Testis (tissue), 3 donors: ENCODE measurements around the gene SLC25A39. TPM values are rescaled to one million over a fixed set of nuclear protein-coding genes. Genes with fewer than 3 reads are reported as not detected.
A peak's percentile ranks its signal among the peaks of the same experiment; 100 is the strongest.

ENCODE experiments used
- DNase-seq: peaks from one replicate; pipeline ENCODE4 v3.0.0-alpha.2; 2019
- H3K27ac ChIP-seq, 2 donors: fragments of 200-600 bp; sonication (generic); one replicate each; pipeline ENCODE4 v1.5.1; 2019
- H3K27me3 ChIP-seq: fragments of 200-600 bp; sonication (generic); one replicate; pipeline ENCODE4 v1.5.1; 2019
- H3K36me3 ChIP-seq: fragments of 200-600 bp; sonication (generic); one replicate; pipeline ENCODE4 v1.5.1; 2017; ENCODE audit warnings: low read depth; ENCODE audit errors: missing control alignments
- H3K4me1 ChIP-seq: fragments of 200-600 bp; sonication (generic); one replicate; pipeline ENCODE4 v1.5.1; 2019
- H3K4me3 ChIP-seq, 2 donors: fragments of 200-600 bp; sonication (generic); one replicate each; pipeline ENCODE4 v1.5.1; 2017 to 2019
- H3K9me3 ChIP-seq: fragments of 200-600 bp; sonication (generic); one replicate; pipeline ENCODE4 v1.5.1; 2017
- POLR2A ChIP-seq: fragments of 450-650 bp; IDR thresholded peaks from one replicate; pipeline ENCODE4 v1.6.1; 2017; ENCODE audit warnings: antibody characterized with exemption, mild to moderate bottlenecking, moderate library complexity
- WGBS, 2 donors: methylation state at CpG; one replicate each; pipeline ENCODE4 v1.1.5; 2018; 5-methylcytosine and 5-hydroxymethylcytosine counted together
- intact Hi-C: fragments of 100-400 bp; cut with DNase I; formaldehyde crosslinking; loops from one replicate; pipeline ENCODE4 v1.15.1; 2023; ENCODE audit warnings: low total_unique reads
- polyA plus RNA-seq: library from polyadenylated mRNA; stranded (reverse); fragments of 350-450 nt; fragmentation: Illumina TruSeq; extraction: RNeasy Lipid Tissue Mini Kit (QIAGEN cat#74804); gene quantifications from one replicate; pipeline ENCODE4 v1.2.3, GENCODE V29; 2014; ENCODE audit warnings: low read depth, low replicate concordance; ENCODE audit not compliant: insufficient read depth
- total RNA-seq, 2 donors: library from RNA; depleted of rRNA; stranded (reverse); fragments of >200 nt; gene quantifications; one replicate each; pipeline ENCODE4 v1.2.3, GENCODE V29; 2016
- TF ChIP-seq, protein P1 (sequence below), 3 experiments: fragments of 450-650 bp in 2 of 3; fragments of 200-600 bp in 1 of 3; sonication (generic) in 1 of 3; IDR thresholded peaks; one replicate each; pipeline ENCODE4 v1.5.1; 2016 to 2019; ENCODE audit warnings: antibody characterized with exemption in 3 of 3, mild to moderate bottlenecking in 2 of 3, moderate library complexity in 1 of 3

SLC25A39 gene
- total and polyA plus RNA-seq, 3 donors from 2014 or later, result 131 to 176 (median 141) TPM

DNA sequence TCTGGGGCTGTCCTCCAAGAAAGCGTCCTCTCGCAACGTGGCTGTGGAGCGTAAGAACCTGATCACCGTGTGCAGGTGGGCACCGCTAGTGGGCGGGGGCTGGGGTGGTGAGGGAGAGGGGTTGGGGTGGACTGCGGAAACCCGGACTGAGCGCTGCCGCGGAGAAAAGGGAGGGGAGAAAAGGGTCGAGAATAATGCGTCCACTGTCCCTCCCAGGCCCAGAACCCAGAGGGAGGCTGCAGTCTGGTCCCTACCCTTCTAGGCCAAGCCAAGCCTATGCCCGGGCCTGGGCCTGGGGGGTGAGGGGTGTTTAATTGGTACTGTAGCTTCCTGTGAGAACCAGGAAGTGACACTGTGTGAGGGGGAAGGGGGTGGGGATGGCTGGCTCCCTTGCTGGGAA lies 15.8 kb downstream of the SLC25A39 start:
- TF ChIP-seq, protein P1, sequence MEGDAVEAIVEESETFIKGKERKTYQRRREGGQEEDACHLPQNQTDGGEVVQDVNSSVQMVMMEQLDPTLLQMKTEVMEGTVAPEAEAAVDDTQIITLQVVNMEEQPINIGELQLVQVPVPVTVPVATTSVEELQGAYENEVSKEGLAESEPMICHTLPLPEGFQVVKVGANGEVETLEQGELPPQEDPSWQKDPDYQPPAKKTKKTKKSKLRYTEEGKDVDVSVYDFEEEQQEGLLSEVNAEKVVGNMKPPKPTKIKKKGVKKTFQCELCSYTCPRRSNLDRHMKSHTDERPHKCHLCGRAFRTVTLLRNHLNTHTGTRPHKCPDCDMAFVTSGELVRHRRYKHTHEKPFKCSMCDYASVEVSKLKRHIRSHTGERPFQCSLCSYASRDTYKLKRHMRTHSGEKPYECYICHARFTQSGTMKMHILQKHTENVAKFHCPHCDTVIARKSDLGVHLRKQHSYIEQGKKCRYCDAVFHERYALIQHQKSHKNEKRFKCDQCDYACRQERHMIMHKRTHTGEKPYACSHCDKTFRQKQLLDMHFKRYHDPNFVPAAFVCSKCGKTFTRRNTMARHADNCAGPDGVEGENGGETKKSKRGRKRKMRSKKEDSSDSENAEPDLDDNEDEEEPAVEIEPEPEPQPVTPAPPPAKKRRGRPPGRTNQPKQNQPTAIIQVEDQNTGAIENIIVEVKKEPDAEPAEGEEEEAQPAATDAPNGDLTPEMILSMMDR (IDR thresholded peaks at IDR 0.05), result no peak
- no peak for TF ChIP-seq POLR2A
- Histone ChIP-seq H3K36me3 (no peaks in the 10 kb centered on the region), H3K4me1 (peaks cover 6% of the 10 kb centered on the region), H3K9me3 (no peaks in the 10 kb centered on the region), H3K4me3 (peak overlapping the region; percentile 58 to 64), H3K27ac (peak overlapping the region in 1 of 2 donors; percentile 89), H3K27me3 (no peaks in the 10 kb centered on the region)
- no peak for DNase-seq
- intact Hi-C loops, result no loop called here
- WGBS, 2 donors, result 0 to 3% methylated on average over 6 to 15 of the region's 15 CpGs

DNA sequence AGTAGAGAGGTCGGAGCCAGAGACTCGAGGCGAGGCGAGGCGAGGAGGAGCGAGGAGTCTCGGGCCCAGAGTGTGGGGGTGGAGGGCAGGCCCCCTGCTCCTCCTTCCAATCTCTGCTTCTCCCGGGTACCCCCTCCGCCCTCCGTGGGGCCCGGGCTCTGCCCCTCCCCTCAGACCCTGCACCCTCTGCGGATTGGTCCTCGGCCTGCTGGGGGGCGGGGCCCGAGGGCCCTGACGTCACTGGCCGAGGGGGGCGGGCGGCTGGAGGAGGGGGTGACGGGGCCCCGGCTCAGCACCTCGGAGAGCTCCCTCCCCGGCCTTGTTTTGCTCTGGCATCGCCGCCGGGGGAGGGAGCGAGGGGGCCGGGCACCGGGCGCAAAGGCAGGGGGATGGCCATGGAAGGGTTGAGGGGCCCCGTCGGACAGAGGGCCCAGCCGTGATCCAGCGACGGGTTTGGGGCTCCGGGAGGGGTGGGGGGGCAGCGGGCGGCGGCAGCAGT lies 16.3 kb downstream of the SLC25A39 start, which contains the start of gene RUNDC3A:
Gene RUNDC3A (plus strand): TSS at position 282 of the 499 bp plus-strand sequence. CDS start 232 bp downstream, outside the sequence.
- Histone ChIP-seq H3K4me1 (peaks cover 6% of the 10 kb centered on the region), H3K4me3 (peak within 1 kb of the TSS; percentile 58 to 64), H3K27me3 (no peaks in the 10 kb centered on the region), H3K27ac (peak within 1 kb of the TSS; percentile 68 to 89), H3K36me3 (no peaks in the 10 kb centered on the region), H3K9me3 (no peaks in the 10 kb centered on the region)
- TF ChIP-seq POLR2A, result no peak
- TF ChIP-seq, protein P1 (IDR thresholded peaks at IDR 0.05), result no peak
- 0 to 1% methylated on average over 7 to 37 of the region's 39 CpGs for WGBS, 2 donors
- peak; percentile 92 for DNase-seq
- intact Hi-C loops, result no loop called here

DNA sequence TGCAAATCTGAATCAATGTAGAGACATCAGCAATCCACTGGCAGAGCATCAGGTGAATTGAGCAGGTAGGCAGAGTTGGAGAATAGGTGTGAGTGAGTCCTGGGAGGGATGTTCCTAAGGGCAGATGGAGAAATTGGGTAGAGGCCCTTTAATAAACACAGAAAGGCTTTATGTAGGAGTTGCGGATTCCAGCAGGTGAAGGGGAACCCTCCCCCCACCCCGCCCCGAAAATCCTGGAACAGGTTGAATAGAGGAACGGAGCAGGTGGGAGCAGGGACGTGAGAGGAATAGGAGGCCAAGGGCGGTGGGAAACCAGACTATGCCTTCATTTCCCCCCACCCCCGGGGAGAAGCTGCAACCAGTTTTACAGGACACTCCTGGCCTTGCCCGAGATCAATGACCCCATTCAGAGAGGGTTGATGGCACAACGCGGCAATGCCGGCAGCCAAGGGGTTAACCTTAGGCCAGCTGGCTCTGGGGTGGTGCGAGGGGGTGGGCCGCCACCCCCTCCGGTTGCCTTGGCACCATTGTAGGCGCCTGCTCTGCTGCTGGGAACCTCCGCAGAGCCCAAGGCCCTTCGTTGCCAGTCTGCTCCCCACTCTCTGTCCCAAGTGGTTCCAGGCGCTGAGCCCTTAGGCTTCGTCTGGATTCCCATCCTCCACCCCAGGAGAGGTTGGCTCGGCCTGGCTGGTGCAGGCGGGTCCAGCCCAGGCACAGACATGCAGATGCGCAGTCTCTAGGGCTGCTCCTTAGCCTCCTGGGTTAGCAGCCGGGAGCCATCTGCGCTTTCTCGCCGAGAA lies 17.0 kb downstream of the SLC25A39 start:
- Histone ChIP-seq H3K27me3 (no peaks in the 10 kb centered on the region), H3K36me3 (no peaks in the 10 kb centered on the region), H3K9me3 (no peaks in the 10 kb centered on the region), H3K27ac (peak overlapping the region; percentile 68 to 89), H3K4me3 (peak overlapping the region; percentile 58 to 64), H3K4me1 (peaks cover 6% of the 10 kb centered on the region)
- intact Hi-C loops, result no loop called here
- 6 to 23% methylated on average over 7 to 26 of the region's 26 CpGs for whole genome bisulfite sequencing, 2 donors
- peak; percentile 73 for DNase-seq
- TF ChIP-seq, protein P1 (IDR thresholded peaks at IDR 0.05), result no peak
- TF ChIP-seq POLR2A, result no peak

DNA sequence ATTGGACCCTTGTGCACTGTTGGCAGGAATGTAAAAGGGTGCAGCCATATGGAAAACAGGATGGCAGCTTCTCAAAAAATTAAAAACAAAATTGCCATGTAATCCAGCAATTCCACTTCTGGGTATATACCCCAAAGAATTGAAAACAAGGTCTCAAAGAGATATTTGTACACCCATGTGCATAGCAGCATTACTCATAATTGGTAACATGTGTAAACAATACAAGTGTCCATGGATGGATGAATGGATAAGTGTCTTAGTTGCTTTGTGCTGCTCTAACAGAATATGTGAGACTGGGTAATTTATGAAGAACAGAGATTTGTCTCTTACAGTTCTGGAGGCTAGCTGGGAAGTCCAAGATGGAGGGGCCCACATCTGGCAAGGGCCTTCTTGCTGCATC lies 20.0 kb downstream of the SLC25A39 start:
- DNase-seq, result no peak
- Histone ChIP-seq H3K4me1 (peaks cover 6% of the 10 kb centered on the region), H3K36me3 (no peaks in the 10 kb centered on the region), H3K27me3 (no peaks in the 10 kb centered on the region), H3K9me3 (no peaks in the 10 kb centered on the region), H3K27ac (no peak overlapping the region), H3K4me3 (no peak overlapping the region)
- TF ChIP-seq, protein P1 (IDR thresholded peaks at IDR 0.05), result no peak
- no peak for TF ChIP-seq POLR2A
- intact Hi-C loops, result no loop called here
